GM12864 (cell line): ENCODE measurements around the gene RCAN1.

Experiments used
- DNase-seq: peaks from one replicate; pipeline ENCODE4 v3.0.0-alpha.2; 2011; ENCODE audit warnings: low read depth
- H3K4me3 ChIP-seq: 2 replicates; pipeline ENCODE4 v1.5.1; 2011; ENCODE audit warnings: mild to moderate bottlenecking, low read depth, low read length, control low read depth
- TF ChIP-seq, protein P1 (sequence below): IDR thresholded peaks from 2 replicates; pipeline ENCODE4 v1.5.1; 2011; ENCODE audit warnings: low read depth, mild to moderate bottlenecking, moderate library complexity, low read length, control low read depth, inconsistent platforms; ENCODE audit errors: missing control alignments

The RCAN1 gene

DNA sequence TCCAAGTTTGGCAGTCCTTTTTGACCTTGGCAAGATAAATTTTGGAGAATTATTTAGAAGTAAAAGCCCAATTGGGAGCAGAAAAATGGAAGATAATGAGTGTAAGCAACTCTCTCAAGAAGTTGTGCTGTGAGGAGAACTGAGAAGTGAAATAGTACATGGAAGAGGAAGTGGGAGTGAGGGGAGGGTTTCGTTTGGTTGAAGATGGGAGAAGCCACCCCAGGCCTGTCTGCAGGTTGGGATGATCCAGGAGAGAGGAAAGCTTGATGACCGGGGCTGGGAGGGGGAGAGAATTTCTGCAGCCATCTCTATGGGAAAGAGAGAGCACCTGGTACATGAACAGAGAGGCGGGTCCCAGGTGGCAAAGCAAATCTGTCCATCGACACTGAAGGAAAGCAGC lies 8.6 kb upstream of the RCAN1 start:
- DNase-seq, result no peak
- TF ChIP-seq, protein P1, sequence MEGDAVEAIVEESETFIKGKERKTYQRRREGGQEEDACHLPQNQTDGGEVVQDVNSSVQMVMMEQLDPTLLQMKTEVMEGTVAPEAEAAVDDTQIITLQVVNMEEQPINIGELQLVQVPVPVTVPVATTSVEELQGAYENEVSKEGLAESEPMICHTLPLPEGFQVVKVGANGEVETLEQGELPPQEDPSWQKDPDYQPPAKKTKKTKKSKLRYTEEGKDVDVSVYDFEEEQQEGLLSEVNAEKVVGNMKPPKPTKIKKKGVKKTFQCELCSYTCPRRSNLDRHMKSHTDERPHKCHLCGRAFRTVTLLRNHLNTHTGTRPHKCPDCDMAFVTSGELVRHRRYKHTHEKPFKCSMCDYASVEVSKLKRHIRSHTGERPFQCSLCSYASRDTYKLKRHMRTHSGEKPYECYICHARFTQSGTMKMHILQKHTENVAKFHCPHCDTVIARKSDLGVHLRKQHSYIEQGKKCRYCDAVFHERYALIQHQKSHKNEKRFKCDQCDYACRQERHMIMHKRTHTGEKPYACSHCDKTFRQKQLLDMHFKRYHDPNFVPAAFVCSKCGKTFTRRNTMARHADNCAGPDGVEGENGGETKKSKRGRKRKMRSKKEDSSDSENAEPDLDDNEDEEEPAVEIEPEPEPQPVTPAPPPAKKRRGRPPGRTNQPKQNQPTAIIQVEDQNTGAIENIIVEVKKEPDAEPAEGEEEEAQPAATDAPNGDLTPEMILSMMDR, result no peak
- H3K4me3 ChIP-seq, result no peak overlapping the region

DNA sequence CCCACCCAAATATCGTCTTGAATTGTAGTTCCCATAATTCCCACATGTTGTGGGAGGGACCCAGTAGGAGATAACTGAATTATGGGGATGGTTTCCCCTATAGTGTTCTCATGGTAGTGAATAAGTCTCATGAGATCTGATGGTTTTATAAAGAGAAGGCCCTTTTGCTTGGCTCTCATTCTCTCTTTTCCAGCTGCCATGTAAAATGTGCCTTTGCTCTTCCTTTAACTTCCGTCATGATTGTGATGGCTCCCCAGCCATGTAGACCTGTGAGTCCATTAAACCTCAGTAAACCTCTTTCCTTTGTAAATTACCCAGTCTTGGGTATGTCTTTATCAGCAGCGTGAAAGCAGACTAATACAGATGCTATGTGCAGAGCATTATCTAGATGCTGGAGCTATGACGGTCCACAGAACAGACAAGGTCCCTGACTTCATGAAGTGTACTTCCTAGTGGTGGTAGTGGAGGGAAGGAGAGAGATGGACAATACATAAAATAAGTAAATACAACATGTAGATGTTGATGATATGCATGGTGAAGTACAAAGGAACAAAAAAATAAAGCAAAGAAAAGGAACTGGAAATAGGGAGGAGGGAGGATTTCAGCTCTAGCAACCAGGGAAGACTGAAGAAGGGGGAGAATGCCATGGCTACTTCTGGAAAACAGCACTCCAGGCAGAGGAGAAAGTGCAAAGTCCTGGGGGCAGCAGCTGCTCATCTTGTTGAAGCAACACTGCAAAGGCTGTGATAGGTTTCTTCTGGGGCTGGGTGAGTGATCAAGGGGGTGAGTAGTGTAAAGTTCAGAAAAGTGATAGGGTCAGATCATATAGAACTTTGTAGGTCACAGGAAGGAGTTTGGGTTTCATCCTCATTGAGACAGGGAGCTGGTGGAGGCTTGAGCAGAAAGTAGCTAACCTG lies 6.8 kb upstream of the RCAN1 start:
- no peak overlapping the region for H3K4me3 ChIP-seq
- no peak for DNase-seq
- TF ChIP-seq, protein P1, result no peak

DNA sequence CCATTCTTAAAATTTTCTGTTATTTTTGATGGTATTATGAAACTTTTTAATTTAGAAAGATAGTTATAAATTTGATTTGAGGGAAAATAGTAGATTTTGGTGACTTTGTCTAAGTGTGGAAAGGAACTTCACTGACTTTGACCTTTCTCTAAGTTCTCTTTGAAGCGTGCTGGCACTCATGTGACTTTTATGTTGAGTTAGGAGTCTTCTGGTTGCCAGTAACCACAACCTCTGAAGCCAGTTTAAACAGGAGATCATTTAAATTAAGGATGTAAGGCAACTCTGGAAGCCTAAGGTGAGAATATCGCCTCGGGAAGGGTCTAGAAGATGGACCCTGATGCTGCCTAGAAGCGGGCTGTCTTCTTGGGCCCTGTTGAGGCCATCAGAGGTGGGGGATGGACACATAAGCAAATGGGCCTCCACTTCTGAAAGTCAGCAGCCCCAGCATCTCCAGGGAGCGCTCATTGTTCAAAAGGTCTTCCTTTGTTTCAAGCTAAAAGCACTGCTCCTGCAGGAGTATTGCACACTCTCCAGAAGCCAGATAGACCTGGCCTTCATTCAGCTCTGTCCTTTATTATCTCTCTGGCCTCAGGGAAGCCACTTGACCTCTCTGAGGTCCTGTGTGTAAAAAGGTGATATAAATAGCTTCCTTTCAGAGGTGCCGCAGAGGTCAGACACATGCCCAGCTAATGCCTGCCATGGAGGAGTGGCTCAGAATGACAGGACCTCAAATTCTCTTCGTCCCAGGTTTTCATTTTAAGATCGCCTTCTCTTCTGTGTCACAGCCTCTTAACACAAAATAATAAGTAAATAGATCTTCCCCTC lies 5.1 kb upstream of the RCAN1 start:
- H3K4me3 ChIP-seq, result no peak overlapping the region
- DNase-seq, result no peak
- TF ChIP-seq, protein P1, result no peak

GRCh38 chr21:34618941-34619340 lies 4.0 kb upstream of the RCAN1 start:
- TF ChIP-seq, protein P1, result no peak
- H3K4me3 ChIP-seq, result no peak overlapping the region
- DNase-seq, result no peak

GRCh38 chr21:34617753-34618339 lies 2.9 kb upstream of the RCAN1 start:
- H3K4me3 ChIP-seq, result no peak overlapping the region
- TF ChIP-seq, protein P1, result no peak
- DNase-seq, result no peak

GRCh38 chr21:34615487-34615814 lies 538 bp upstream of the RCAN1 start:
- TF ChIP-seq, protein P1, result no peak
- no peak for DNase-seq
- peak overlapping the region; percentile 76 for H3K4me3 ChIP-seq
